H1 (cell line): ENCODE data around the gene ACTR8. TPM values are rescaled to one million over a fixed set of nuclear protein-coding genes. Genes with fewer than 3 reads are reported as not detected.

Experiments
- CTCF ChIA-PET: fragments of 300-600 bp; sonication (Branson Sonifier 250); formaldehyde crosslinking; loops from one replicate; lab custom pipeline; 2021; ENCODE audit not compliant: partially characterized antibody; lab: Charles Lee
- POLR2A ChIA-PET: fragments of 300-600 bp; sonication (Branson Sonifier 250); formaldehyde crosslinking; loops from one replicate; lab custom pipeline; 2021; ENCODE audit warnings: inconsistent platforms; ENCODE audit not compliant: partially characterized antibody; lab: Charles Lee
- DNase-seq, 2 experiments: peaks; one replicate each; pipeline versions ENCODE4 v3.0.0 to v3.0.0-alpha.2; 2010 to 2022; ENCODE audit warnings: low spot score in 2 of 2, low read depth in 1 of 2, mixed read lengths in 1 of 2
- FAIRE-seq: peaks from 2 replicates; lab custom pipeline; 2011; peaks lifted over from hg19 to GRCh38; lab: Jason Lieb, UNC
- H2AFZ ChIP-seq: 2 replicates; pipeline ENCODE4 v1.8.1; 2012; ENCODE audit warnings: low read length, inconsistent platforms
- H2AK5ac ChIP-seq: 2 replicates; pipeline ENCODE4 v1.6.1; 2013; ENCODE audit warnings: low read depth, low read length
- H2BK120ac ChIP-seq: replicated peaks from 2 replicates; pipeline ENCODE3; 2013; ENCODE audit warnings: low read depth, low read length, inconsistent platforms
- H2BK12ac ChIP-seq: 2 replicates; pipeline ENCODE4 v1.6.1; 2013; ENCODE audit warnings: low read depth, low read length
- H2BK15ac ChIP-seq: 2 replicates; pipeline ENCODE4 v1.6.1; 2013; ENCODE audit warnings: low read length
- H2BK20ac ChIP-seq: 2 replicates; pipeline ENCODE4 v1.6.1; 2013; ENCODE audit warnings: low read length
- H2BK5ac ChIP-seq: 2 replicates; pipeline ENCODE4 v1.6.1; 2013; ENCODE audit warnings: low read depth, low read length
- H3K14ac ChIP-seq: 2 replicates; pipeline ENCODE4 v1.6.1; 2013; ENCODE audit warnings: inconsistent platforms; ENCODE audit not compliant: insufficient read length
- H3K18ac ChIP-seq: 2 replicates; pipeline ENCODE4 v1.6.1; 2013; ENCODE audit warnings: low read length; ENCODE audit errors: extremely low read depth
- H3K23ac ChIP-seq: 2 replicates; pipeline ENCODE4 v1.6.1; 2013; ENCODE audit warnings: inconsistent platforms; ENCODE audit not compliant: insufficient read length
- H3K23me2 ChIP-seq: 2 replicates; pipeline ENCODE4 v1.6.1; 2013; ENCODE audit warnings: low read depth, low read length
- H3K27ac ChIP-seq: 2 replicates; pipeline ENCODE4 v1.6.1; 2011; ENCODE audit warnings: low read depth, low read length, inconsistent platforms
- H3K27me3 ChIP-seq, 4 experiments: replicated peaks in 1 of 4; 1 replicate in 1 of 4; 2 replicates in 3 of 4; pipeline versions ENCODE4 v1.6.1 to v1.8.1; 2011 to 2013; ENCODE audit warnings: low read length in 3 of 4, mild to moderate bottlenecking in 3 of 4, inconsistent platforms in 2 of 4, mixed read lengths in 2 of 4, moderate library complexity in 1 of 4; ENCODE audit not compliant: control insufficient read depth in 3 of 4, insufficient read depth in 3 of 4; ENCODE audit errors: extremely low read depth in 1 of 4
- H3K36me3 ChIP-seq, 4 experiments: 2 replicates each; pipeline versions ENCODE4 v1.6.1 to v1.8.1; 2011 to 2013; ENCODE audit warnings: mild to moderate bottlenecking in 4 of 4, low read length in 3 of 4, moderate library complexity in 2 of 4, control low read depth in 1 of 4, inconsistent platforms in 1 of 4; ENCODE audit not compliant: insufficient read depth in 4 of 4, control insufficient read depth in 2 of 4
- H3K4ac ChIP-seq: replicated peaks from 2 replicates; pipeline ENCODE3; 2013; ENCODE audit warnings: low read length, low read depth, mixed read lengths, inconsistent platforms; ENCODE audit not compliant: insufficient read length
- H3K4me1 ChIP-seq, 4 experiments: replicated peaks in 1 of 4; 1 replicate in 1 of 4; 2 replicates in 3 of 4; pipeline versions ENCODE4 v1.6.1 to v1.8.1; 2011 to 2013; ENCODE audit warnings: low read length in 3 of 4, inconsistent platforms in 2 of 4, mixed read lengths in 1 of 4; ENCODE audit not compliant: insufficient read depth in 4 of 4, control insufficient read depth in 3 of 4
- H3K4me2 ChIP-seq, 2 experiments: 2 replicates each; pipeline versions ENCODE4 v1.6.1 to v1.8.1; 2011 to 2013; ENCODE audit warnings: low read depth in 2 of 2, low read length in 2 of 2, control low read depth in 1 of 2, inconsistent platforms in 1 of 2, mild to moderate bottlenecking in 1 of 2; ENCODE audit not compliant: insufficient read depth in 1 of 2
- H3K4me3 ChIP-seq, 4 experiments: fragments of 200-600, 300-600 bp in 1 of 4; sonication (generic), shearing (Covaris generic), sonication (Bioruptor Twin) in 1 of 4; 2 replicates each; pipeline versions ENCODE4 v1.5.1 to v1.8.1; 2011 to 2016; ENCODE audit warnings: low read length in 4 of 4, low read depth in 3 of 4, control low read depth in 2 of 4, inconsistent platforms in 2 of 4, mild to moderate bottlenecking in 2 of 4, mixed read lengths in 1 of 4, moderate library complexity in 1 of 4; ENCODE audit not compliant: insufficient read depth in 2 of 4; ENCODE audit errors: extremely low read depth in 1 of 4
- H3K56ac ChIP-seq: replicated peaks from 2 replicates; pipeline ENCODE3; 2013; ENCODE audit warnings: low read depth, mild to moderate bottlenecking, mixed read lengths, low read length, inconsistent platforms; ENCODE audit not compliant: insufficient read length
- H3K79me1 ChIP-seq: 2 replicates; pipeline ENCODE4 v1.6.1; 2013; ENCODE audit warnings: low read depth, low read length, control low read depth
- H3K79me2 ChIP-seq, 2 experiments: 2 replicates each; pipeline versions ENCODE4 v1.6.1 to v1.8.1; 2012 to 2013; ENCODE audit warnings: low read length in 2 of 2, mild to moderate bottlenecking in 2 of 2, inconsistent platforms in 1 of 2; ENCODE audit not compliant: insufficient read depth in 2 of 2, control insufficient read depth in 1 of 2
- H3K9ac ChIP-seq, 4 experiments: replicated peaks in 1 of 4; 1 replicate in 1 of 4; 2 replicates in 3 of 4; pipeline versions ENCODE4 v1.6.1 to v1.8.1; 2011 to 2013; ENCODE audit warnings: low read depth in 3 of 4, low read length in 3 of 4, control low read depth in 2 of 4, mild to moderate bottlenecking in 2 of 4, moderate library complexity in 2 of 4, inconsistent platforms in 1 of 4; ENCODE audit errors: extremely low read depth in 1 of 4
- H3K9me3 ChIP-seq, 2 experiments: 2 replicates each; pipeline versions ENCODE4 v1.6.1 to v1.8.1; 2012 to 2013; ENCODE audit warnings: mild to moderate bottlenecking in 2 of 2, moderate library complexity in 2 of 2, control low read depth in 1 of 2, inconsistent platforms in 1 of 2, low read depth in 1 of 2, low read length in 1 of 2, mixed read lengths in 1 of 2; ENCODE audit not compliant: insufficient read depth in 2 of 2
- H4K20me1 ChIP-seq, 2 experiments: replicated peaks in 1 of 2; 2 replicates each; pipeline versions ENCODE3 to v1.8.1; 2011 to 2013; ENCODE audit warnings: inconsistent platforms in 2 of 2, low read length in 2 of 2, mild to moderate bottlenecking in 1 of 2; ENCODE audit not compliant: insufficient read depth in 2 of 2, control insufficient read depth in 1 of 2
- H4K5ac ChIP-seq: 2 replicates; pipeline ENCODE4 v1.6.1; 2013; ENCODE audit warnings: low read length, low read depth, mixed read lengths, inconsistent platforms; ENCODE audit not compliant: insufficient read length
- H4K8ac ChIP-seq: 2 replicates; pipeline ENCODE4 v1.8.0; 2013; ENCODE audit warnings: mild to moderate bottlenecking, moderate library complexity, low read length, inconsistent platforms; ENCODE audit not compliant: insufficient read depth; ENCODE audit errors: extremely low read depth
- H4K91ac ChIP-seq: replicated peaks from 2 replicates; pipeline ENCODE3; 2013; ENCODE audit warnings: low read length, mixed read lengths, inconsistent platforms; ENCODE audit not compliant: insufficient read length
- ASH2L ChIP-seq: fragments of 200-600, 300-600 bp; sonication (generic); IDR thresholded peaks from one replicate; pipeline ENCODE4 v1.7.1; 2017; ENCODE audit warnings: low read length
- BCL11A ChIP-seq, 2 experiments: IDR thresholded peaks; one replicate each; pipeline ENCODE4 v1.6.1; 2011; ENCODE audit warnings: low read depth in 2 of 2, low read length in 2 of 2, mild to moderate bottlenecking in 2 of 2
- BRCA1 ChIP-seq: IDR thresholded peaks from 2 replicates; pipeline ENCODE4 v1.6.1; 2012; ENCODE audit warnings: low read depth, low read length, improper control_type of control experiment
- GABPA ChIP-seq: IDR thresholded peaks from 2 replicates; pipeline ENCODE4 v1.6.1; 2011; ENCODE audit warnings: mild to moderate bottlenecking, low read length, moderate library complexity, borderline replicate concordance; ENCODE audit not compliant: insufficient read depth
- MAFK ChIP-seq: IDR thresholded peaks from 2 replicates; pipeline ENCODE4 v1.6.1; 2012; ENCODE audit warnings: low read depth, mild to moderate bottlenecking, improper control_type of control experiment, low read length
- RAD21 ChIP-seq, 2 experiments: IDR thresholded peaks in 1 of 2; conservative IDR thresholded peaks in 1 of 2; 2 replicates each; pipeline ENCODE4 v1.6.1; 2011; ENCODE audit warnings: low read depth in 2 of 2, low read length in 2 of 2, improper control_type of control experiment in 1 of 2, inconsistent platforms in 1 of 2, mild to moderate bottlenecking in 1 of 2, moderate library complexity in 1 of 2
- SIN3A ChIP-seq, 2 experiments: IDR thresholded peaks in 1 of 2; conservative IDR thresholded peaks in 1 of 2; 2 replicates each; pipeline ENCODE4 v1.6.1; 2011 to 2012; ENCODE audit warnings: low read length in 2 of 2, improper control_type of control experiment in 1 of 2, low read depth in 1 of 2, mild to moderate bottlenecking in 1 of 2
- SIRT6 ChIP-seq: IDR thresholded peaks from one replicate; pipeline ENCODE4 v1.7.1; 2012; ENCODE audit warnings: low read length, inconsistent platforms
- ZNF274 ChIP-seq: IDR thresholded peaks from 2 replicates; pipeline ENCODE4 v1.7.0; 2012; ENCODE audit warnings: low read length, borderline replicate concordance; ENCODE audit errors: extremely low read depth
- WGBS, 2 experiments: shearing (Covaris generic) in 1 of 2; methylation state at CpG; one replicate each; pipeline versions ENCODE4 v1.1.6 to v1.1.7; 2013 to 2015; ENCODE audit warnings: low lambda C conversion rate in 2 of 2, mixed read lengths in 2 of 2, inconsistent platforms in 1 of 2, low coverage in 1 of 2, missing lambda C conversion rate in 1 of 2; ENCODE audit not compliant: insufficient replicate concordance in 2 of 2, insufficient coverage in 1 of 2, insufficient read length in 1 of 2; ENCODE audit errors: extremely low coverage in 1 of 2, missing lambda C conversion rate in 1 of 2; 5-methylcytosine and 5-hydroxymethylcytosine counted together
- polyA plus RNA-seq, 7 experiments: library from polyadenylated mRNA; depleted of rRNA in 3 of 7; stranded (reverse) in 5 of 7; unstranded in 2 of 7; fragments of >200 nt in 5 of 7; fragments of 200-250 nt in 2 of 7; gene quantifications; 1 replicate in 5 of 7; 2 replicates in 1 of 7; 4 replicates in 1 of 7; pipeline versions ENCODE4 v1.2.1 to v1.2.3, GENCODE V29; 2011 to 2013; ENCODE audit warnings: missing spikeins in 2 of 7, mixed read lengths in 2 of 7
- total RNA-seq: library from RNA; stranded (reverse); fragmentation: NEBNext Ultra II Directional; extraction: Animal tissue kit (Norgen Biotek cat#: 25700); gene quantifications from 2 replicates; pipeline ENCODE4 v1.2.1, GENCODE V29; 2021
- TF ChIP-seq, protein P1 (sequence below): IDR thresholded peaks from 2 replicates; pipeline ENCODE4 v1.6.1; 2012; ENCODE audit warnings: low read length, inconsistent platforms

The ACTR8 gene
- total and polyA plus RNA-seq, 2 of the 8 experiments (the other 6 are each of a cell fraction or from before 2014, with no cell fraction given), result 8.3 to 26.9 TPM

DNA sequence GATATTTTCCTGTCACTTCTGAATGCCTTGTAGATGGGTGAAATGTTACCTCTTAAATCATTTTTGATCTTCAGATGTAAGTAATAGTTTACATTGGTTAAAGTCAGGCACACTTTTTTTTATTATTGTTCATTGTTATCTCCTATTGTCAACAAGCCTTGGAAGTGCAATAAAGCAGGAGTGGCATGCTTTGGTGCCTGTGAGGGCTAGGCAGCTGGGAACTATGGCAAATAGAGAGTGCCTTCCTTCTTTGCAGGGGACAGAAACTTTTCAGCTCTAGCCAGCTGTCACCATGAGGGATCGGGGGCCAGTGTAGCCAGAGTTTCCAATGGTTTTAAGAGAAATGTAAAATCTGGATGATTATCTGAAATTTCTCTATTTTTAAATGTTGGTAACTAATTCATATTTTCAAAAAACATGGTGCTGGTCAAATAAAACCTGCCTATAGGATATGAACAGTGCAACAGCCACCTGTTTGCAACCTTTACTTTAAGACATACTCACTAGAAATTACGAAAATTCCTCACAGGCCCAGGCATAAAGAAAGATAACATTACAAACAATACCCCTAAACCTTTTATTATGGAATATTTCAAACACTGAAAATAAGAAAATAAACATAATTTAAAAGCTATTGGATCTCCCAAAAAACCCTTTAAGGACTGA is 18.8 kb upstream of the ACTR8 start:
- no peaks in the 10 kb centered on the region for H3K36me3 ChIP-seq
- ChIA-PET POLR2A (interaction anchor here (0.9 to 1.2 kb wide), 2 partner anchors 9 to 28 kb away, joined by 3 to 6 read pairs; partner anchors contain the start of gene SELENOK), CTCF (interaction anchor here (1.1 kb wide), 1 partner anchor 11 kb away, joined by 5 read pairs; no protein-coding TSS in a partner anchor)
- no peak overlapping the region for H4K5ac ChIP-seq
- H2BK20ac ChIP-seq, result no peak overlapping the region
- no peak overlapping the region for H3K14ac ChIP-seq
- H2BK120ac ChIP-seq, result no peak overlapping the region
- H3K4me2 ChIP-seq, result no peak overlapping the region
- H3K4me1 ChIP-seq, result no peaks in the 10 kb centered on the region
- H3K79me2 ChIP-seq, result no peaks in the 10 kb centered on the region
- no peak for FAIRE-seq
- no peak overlapping the region for H2BK15ac ChIP-seq
- no peak overlapping the region for H2AFZ ChIP-seq
- H3K4me3 ChIP-seq, result no peak overlapping the region
- WGBS, 2 experiments, result 87% methylated on average over 2 of the region's 2 CpGs; no CpG with 5 or more reads in 1 of the 2 experiments
- H3K23me2 ChIP-seq, result no peaks in the 10 kb centered on the region
- H3K9ac ChIP-seq, result no peak overlapping the region
- H2AK5ac ChIP-seq, result no peak overlapping the region
- H3K56ac ChIP-seq, result no peak overlapping the region
- no peaks in the 10 kb centered on the region for H4K20me1 ChIP-seq
- no peak overlapping the region for H3K27ac ChIP-seq
- no peak overlapping the region for H2BK12ac ChIP-seq
- H3K4ac ChIP-seq, result no peak overlapping the region
- H3K23ac ChIP-seq, result no peak overlapping the region
- no peak overlapping the region for H3K18ac ChIP-seq
- no peak for DNase-seq
- no peaks in the 10 kb centered on the region; a peak in 2 of 7 replicates for H3K27me3 ChIP-seq
- no peak overlapping the region for H4K8ac ChIP-seq
- H3K9me3 ChIP-seq, result no peaks in the 10 kb centered on the region
- no peaks in the 10 kb centered on the region for H3K79me1 ChIP-seq
- H4K91ac ChIP-seq, result no peak overlapping the region
- no peak overlapping the region for H2BK5ac ChIP-seq
- TF ChIP-seq SIN3A (conservative IDR thresholded peaks at IDR 0.05 in 1 of 2, IDR thresholded peaks at IDR 0.05 in 1 of 2; ENCODE audit: low read depth in 1 of 2, low read length in 2 of 2) (no peak), MAFK (no peak), BCL11A (IDR thresholded peaks at IDR 0.05; ENCODE audit: low read depth in 2 of 2, low read length in 2 of 2) (no peak), SIRT6 (no peak), GABPA (no peak), ASH2L (no peak), ZNF274 (no peak), RAD21 (IDR thresholded peaks at IDR 0.05 in 1 of 2, conservative IDR thresholded peaks at IDR 0.05 in 1 of 2; ENCODE audit: low read depth in 2 of 2, low read length in 2 of 2) (no peak), BRCA1 (no peak)
- TF ChIP-seq, protein P1, sequence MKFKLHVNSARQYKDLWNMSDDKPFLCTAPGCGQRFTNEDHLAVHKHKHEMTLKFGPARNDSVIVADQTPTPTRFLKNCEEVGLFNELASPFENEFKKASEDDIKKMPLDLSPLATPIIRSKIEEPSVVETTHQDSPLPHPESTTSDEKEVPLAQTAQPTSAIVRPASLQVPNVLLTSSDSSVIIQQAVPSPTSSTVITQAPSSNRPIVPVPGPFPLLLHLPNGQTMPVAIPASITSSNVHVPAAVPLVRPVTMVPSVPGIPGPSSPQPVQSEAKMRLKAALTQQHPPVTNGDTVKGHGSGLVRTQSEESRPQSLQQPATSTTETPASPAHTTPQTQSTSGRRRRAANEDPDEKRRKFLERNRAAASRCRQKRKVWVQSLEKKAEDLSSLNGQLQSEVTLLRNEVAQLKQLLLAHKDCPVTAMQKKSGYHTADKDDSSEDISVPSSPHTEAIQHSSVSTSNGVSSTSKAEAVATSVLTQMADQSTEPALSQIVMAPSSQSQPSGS, result no peak
